ENCODE data around the gene FOXE3.
"Not testable (repeated sequence)": the region's sequence is repeated elsewhere in the genome, so short reads cannot be mapped to it uniquely, and the experiment has no call there.

DNA sequence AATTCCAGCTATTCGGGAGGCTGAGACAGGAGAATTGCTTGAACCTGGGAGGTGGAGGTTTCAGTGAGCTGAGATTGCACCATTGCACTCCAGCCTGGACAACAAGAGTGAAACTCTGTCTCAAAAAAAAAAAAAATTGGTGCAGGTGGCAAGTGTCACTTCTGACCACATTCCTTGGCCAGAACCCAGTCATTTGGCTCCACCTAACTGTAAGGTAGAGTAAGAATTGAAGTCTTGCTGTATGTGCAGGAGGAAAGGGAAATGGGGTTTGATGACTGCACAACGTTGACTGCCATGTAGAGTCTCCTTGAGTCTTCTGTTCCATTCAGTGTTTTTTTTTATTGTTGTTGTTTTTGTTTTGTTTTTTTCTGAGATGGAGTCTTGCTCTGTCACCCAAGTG is 37.8 kb downstream of the FOXE3 start:
- TF ChIP-seq, protein P1, sequence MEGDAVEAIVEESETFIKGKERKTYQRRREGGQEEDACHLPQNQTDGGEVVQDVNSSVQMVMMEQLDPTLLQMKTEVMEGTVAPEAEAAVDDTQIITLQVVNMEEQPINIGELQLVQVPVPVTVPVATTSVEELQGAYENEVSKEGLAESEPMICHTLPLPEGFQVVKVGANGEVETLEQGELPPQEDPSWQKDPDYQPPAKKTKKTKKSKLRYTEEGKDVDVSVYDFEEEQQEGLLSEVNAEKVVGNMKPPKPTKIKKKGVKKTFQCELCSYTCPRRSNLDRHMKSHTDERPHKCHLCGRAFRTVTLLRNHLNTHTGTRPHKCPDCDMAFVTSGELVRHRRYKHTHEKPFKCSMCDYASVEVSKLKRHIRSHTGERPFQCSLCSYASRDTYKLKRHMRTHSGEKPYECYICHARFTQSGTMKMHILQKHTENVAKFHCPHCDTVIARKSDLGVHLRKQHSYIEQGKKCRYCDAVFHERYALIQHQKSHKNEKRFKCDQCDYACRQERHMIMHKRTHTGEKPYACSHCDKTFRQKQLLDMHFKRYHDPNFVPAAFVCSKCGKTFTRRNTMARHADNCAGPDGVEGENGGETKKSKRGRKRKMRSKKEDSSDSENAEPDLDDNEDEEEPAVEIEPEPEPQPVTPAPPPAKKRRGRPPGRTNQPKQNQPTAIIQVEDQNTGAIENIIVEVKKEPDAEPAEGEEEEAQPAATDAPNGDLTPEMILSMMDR (IDR thresholded peaks at IDR 0.05; ENCODE audit: insufficient read depth, low read length, poor library complexity, severe bottlenecking) = not testable (repeated sequence)
- TF ChIP-seq EZH2phosphoT487 (conservative IDR thresholded peaks at IDR 0.05; ENCODE audit: low read length) = not testable (repeated sequence)
